SU-DHL-6 (cell line): ENCODE results near the gene ZNF423.

Experiments used
- CTCF ChIP-seq: fragments of 200-600 bp; sonication (generic); IDR thresholded peaks from one replicate; pipeline ENCODE4 v1.5.1; 2017; ENCODE audit warnings: antibody characterized with exemption, mild to moderate bottlenecking, low read length, moderate library complexity; ENCODE audit not compliant: insufficient read depth, poor library complexity, severe bottlenecking
- EZH2phosphoT487 ChIP-seq: fragments of 200-600 bp; sonication (generic), shearing (Covaris generic); conservative IDR thresholded peaks from 2 replicates; pipeline ENCODE4 v1.6.1; 2018; ENCODE audit warnings: mild to moderate bottlenecking, antibody characterized with exemption, low read length, moderate library complexity, mixed read lengths

- TF ChIP-seq CTCF, result no peak
- no peak for TF ChIP-seq EZH2phosphoT487
Observed at GRCh38 chr16:49755716-49756505, 100.0 kb downstream of the ZNF423 start.
